HepG2 (cell line): ENCODE data around the gene TLCD1. TPM values are rescaled to one million over a fixed set of nuclear protein-coding genes. Genes with fewer than 3 reads are reported as not detected.

ENCODE experiments used
- ARNT2 ChIP-seq: sonication (generic); formaldehyde crosslinking; IDR thresholded peaks from 2 replicates; pipeline ENCODE4 v1.8.0; 2022; ENCODE audit warnings: mild to moderate bottlenecking, low read depth, missing genetic modification reagents, moderate library complexity
- KDM4B ChIP-seq: sonication (generic); formaldehyde crosslinking; IDR thresholded peaks from 2 replicates; pipeline ENCODE4 v1.4.0; 2020; ENCODE audit warnings: missing genetic modification reagents
- KLF12 ChIP-seq: sonication (generic); formaldehyde crosslinking; IDR thresholded peaks from 2 replicates; pipeline ENCODE4 v1.4.0; 2020; ENCODE audit warnings: missing genetic modification reagents, borderline replicate concordance
- MAX ChIP-seq: IDR thresholded peaks from 2 replicates; pipeline ENCODE4 v1.6.1; 2012; ENCODE audit warnings: inconsistent platforms
- NFYB ChIP-seq: sonication (generic); formaldehyde crosslinking; IDR thresholded peaks from 2 replicates; pipeline ENCODE4 v1.4.0; 2020; ENCODE audit warnings: missing genetic modification reagents
- SAFB2 ChIP-seq: sonication (generic); formaldehyde crosslinking; IDR thresholded peaks from 2 replicates; pipeline ENCODE4 v1.5.1; 2020; ENCODE audit warnings: missing genetic modification reagents, low read depth, mild to moderate bottlenecking, borderline replicate concordance
- SOX6 ChIP-seq, 2 experiments: fragments of 450-650 bp in 1 of 2; sonication (generic) in 1 of 2; formaldehyde crosslinking in 1 of 2; IDR thresholded peaks; 2 replicates each; pipeline versions ENCODE4 v1.4.0 to v1.6.1; 2017 to 2020; ENCODE audit warnings: antibody characterized with exemption in 1 of 2, mild to moderate bottlenecking in 1 of 2, missing genetic modification reagents in 1 of 2
- ZBTB40 ChIP-seq, 2 experiments: fragments of 450-650 bp in 1 of 2; sonication (generic) in 1 of 2; formaldehyde crosslinking in 1 of 2; IDR thresholded peaks; 2 replicates each; pipeline versions ENCODE4 v1.6.1 to v1.8.0; 2016 to 2022; ENCODE audit warnings: antibody characterized with exemption in 1 of 2, mild to moderate bottlenecking in 1 of 2, missing genetic modification reagents in 1 of 2
- ZNF12 ChIP-seq: sonication (generic); formaldehyde crosslinking; IDR thresholded peaks from 2 replicates; pipeline ENCODE4 v1.5.0; 2020; ENCODE audit warnings: missing genetic modification reagents
- ZSCAN9 ChIP-seq: IDR thresholded peaks from 2 replicates; pipeline ENCODE4 v1.6.1; 2016; ENCODE audit warnings: borderline replicate concordance
- polyA plus RNA-seq, 8 experiments: library from polyadenylated mRNA; depleted of rRNA in 3 of 8; stranded (reverse) in 7 of 8; unstranded in 1 of 8; fragments of >200 nt; fragmentation: Illumina TruSeq in 4 of 8; extraction: Trizol in 4 of 8; gene quantifications; 2 replicates each; pipeline versions ENCODE4 v1.2.1 to v1.2.3, GENCODE V29; 2011 to 2016; ENCODE audit warnings: low read depth in 4 of 8, missing spikeins in 1 of 8, mixed read lengths in 1 of 8; ENCODE audit not compliant: insufficient read depth in 1 of 8
- total RNA-seq, 5 experiments: library from RNA; depleted of rRNA; stranded (reverse); fragments of >200 nt; fragmentation: Illumina TruSeq; extraction: Trizol; gene quantifications; 2 replicates each; pipeline ENCODE4 v1.2.3, GENCODE V29; 2016; ENCODE audit warnings: low read depth in 1 of 5
- TF ChIP-seq, protein P1 (sequence below): sonication (generic); formaldehyde crosslinking; IDR thresholded peaks from 2 replicates; pipeline ENCODE4 v1.5.0; 2020; ENCODE audit warnings: missing genetic modification reagents
- TF ChIP-seq, protein P2 (sequence below): sonication (generic); formaldehyde crosslinking; IDR thresholded peaks from 2 replicates; pipeline ENCODE4 v1.4.0; 2020; ENCODE audit warnings: missing genetic modification reagents

The TLCD1 gene
- total and polyA plus RNA-seq, 2 of the 13 experiments (the other 11 are each of a cell fraction or from before 2014, with no cell fraction given) = 14.9 to 19.6 TPM

- TF ChIP-seq ZBTB40 (IDR thresholded peaks at IDR 0.05) (no peak), ZBTB40 (CRISPR knock-in tag; IDR thresholded peaks at IDR 0.05) (peak; percentile 52; the same call in 1 of the 2 replicates), ZSCAN9 (CRISPR knock-in tag) (0 out of 2 replicates have a peak, but pooled peaks have one; percentile 24), KDM4B (no peak), SOX6 (IDR thresholded peaks at IDR 0.05) (no peak), SOX6 (CRISPR knock-in tag; IDR thresholded peaks at IDR 0.05) (peak; percentile 50), SAFB2 (CRISPR knock-in tag) (peak; percentile 71; the same call in 1 of the 2 replicates), MAX (peak; percentile 88), ZNF12 (CRISPR knock-in tag) (0 out of 2 replicates have a peak, but pooled peaks have one; percentile 28), KLF12 (CRISPR knock-in tag) (peak; percentile 89; the same call in 1 of the 2 replicates), NFYB (peak; percentile 86), ARNT2 (CRISPR knock-in tag) (0 out of 2 replicates have a peak, but pooled peaks have one; percentile 46)
- TF ChIP-seq, protein P1, sequence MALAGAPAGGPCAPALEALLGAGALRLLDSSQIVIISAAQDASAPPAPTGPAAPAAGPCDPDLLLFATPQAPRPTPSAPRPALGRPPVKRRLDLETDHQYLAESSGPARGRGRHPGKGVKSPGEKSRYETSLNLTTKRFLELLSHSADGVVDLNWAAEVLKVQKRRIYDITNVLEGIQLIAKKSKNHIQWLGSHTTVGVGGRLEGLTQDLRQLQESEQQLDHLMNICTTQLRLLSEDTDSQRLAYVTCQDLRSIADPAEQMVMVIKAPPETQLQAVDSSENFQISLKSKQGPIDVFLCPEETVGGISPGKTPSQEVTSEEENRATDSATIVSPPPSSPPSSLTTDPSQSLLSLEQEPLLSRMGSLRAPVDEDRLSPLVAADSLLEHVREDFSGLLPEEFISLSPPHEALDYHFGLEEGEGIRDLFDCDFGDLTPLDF (CRISPR knock-in tag) = peak; percentile 85
- TF ChIP-seq, protein P2, sequence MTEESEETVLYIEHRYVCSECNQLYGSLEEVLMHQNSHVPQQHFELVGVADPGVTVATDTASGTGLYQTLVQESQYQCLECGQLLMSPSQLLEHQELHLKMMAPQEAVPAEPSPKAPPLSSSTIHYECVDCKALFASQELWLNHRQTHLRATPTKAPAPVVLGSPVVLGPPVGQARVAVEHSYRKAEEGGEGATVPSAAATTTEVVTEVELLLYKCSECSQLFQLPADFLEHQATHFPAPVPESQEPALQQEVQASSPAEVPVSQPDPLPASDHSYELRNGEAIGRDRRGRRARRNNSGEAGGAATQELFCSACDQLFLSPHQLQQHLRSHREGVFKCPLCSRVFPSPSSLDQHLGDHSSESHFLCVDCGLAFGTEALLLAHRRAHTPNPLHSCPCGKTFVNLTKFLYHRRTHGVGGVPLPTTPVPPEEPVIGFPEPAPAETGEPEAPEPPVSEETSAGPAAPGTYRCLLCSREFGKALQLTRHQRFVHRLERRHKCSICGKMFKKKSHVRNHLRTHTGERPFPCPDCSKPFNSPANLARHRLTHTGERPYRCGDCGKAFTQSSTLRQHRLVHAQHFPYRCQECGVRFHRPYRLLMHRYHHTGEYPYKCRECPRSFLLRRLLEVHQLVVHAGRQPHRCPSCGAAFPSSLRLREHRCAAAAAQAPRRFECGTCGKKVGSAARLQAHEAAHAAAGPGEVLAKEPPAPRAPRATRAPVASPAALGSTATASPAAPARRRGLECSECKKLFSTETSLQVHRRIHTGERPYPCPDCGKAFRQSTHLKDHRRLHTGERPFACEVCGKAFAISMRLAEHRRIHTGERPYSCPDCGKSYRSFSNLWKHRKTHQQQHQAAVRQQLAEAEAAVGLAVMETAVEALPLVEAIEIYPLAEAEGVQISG (CRISPR knock-in tag) = peak; percentile 71
Observed at GRCh38 chr17:28710861-28711722, 14.9 kb downstream of the TLCD1 start (continued).
